ENCODE results near the gene RAB20.

GRCh38 chr13:110540871-110541525 is 20.5 kb downstream of the RAB20 start:
- no peak for TF ChIP-seq CTCF (IDR thresholded peaks at IDR 0.05; ENCODE audit: poor library complexity, severe bottlenecking)
- no peak for TF ChIP-seq TAF1 (IDR thresholded peaks at IDR 0.05; ENCODE audit: low read depth)
- no peak for TF ChIP-seq RAD21 (conservative IDR thresholded peaks at IDR 0.05)
- no peak for TF ChIP-seq EZH2 (IDR thresholded peaks at IDR 0.05; ENCODE audit: borderline replicate concordance, insufficient read depth, low read length, poor library complexity, severe bottlenecking)
- no peak for TF ChIP-seq EP300 (conservative IDR thresholded peaks at IDR 0.05; ENCODE audit: poor library complexity, severe bottlenecking)
- TF ChIP-seq POLR2AphosphoS5 (IDR thresholded peaks at IDR 0.05), result no peak
- no peak for TF ChIP-seq MXI1 (conservative IDR thresholded peaks at IDR 0.05; ENCODE audit: poor library complexity, severe bottlenecking)
- TF ChIP-seq SMC3 (conservative IDR thresholded peaks at IDR 0.05; ENCODE audit: poor library complexity), result no peak
- no peak for TF ChIP-seq REST (IDR thresholded peaks at IDR 0.05; ENCODE audit: borderline replicate concordance)
